ENCODE measurements around the gene PAF1. TPM values are rescaled to one million over a fixed set of nuclear protein-coding genes. Genes with fewer than 3 reads are reported as not detected.

Gene PAF1
- polyA plus RNA-seq, 1 donor (not counting 4 experiments of a cell fraction or from before 2014, with no cell fraction given) = 39.4 TPM

DNA sequence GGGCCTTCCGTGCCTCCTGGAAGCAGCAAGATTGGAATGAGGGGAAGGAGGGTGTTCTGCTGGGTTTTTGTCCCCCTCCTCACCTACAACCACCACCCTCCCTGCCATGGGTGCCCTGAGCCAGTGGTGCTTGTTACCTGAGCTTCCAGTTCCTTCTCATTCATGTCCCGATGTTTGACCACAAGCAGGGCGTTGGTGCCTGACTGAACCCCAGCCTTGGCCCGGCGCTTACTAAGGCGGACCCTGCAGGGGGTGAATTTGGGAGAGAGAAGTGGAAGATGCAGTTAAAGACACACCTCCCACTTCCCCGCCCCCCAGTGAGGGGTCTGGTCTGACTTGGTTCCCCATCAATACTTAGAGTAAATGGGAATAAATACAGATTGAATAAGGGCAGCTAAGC, 4.3 kb downstream of the PAF1 start:
- no peak for TF ChIP-seq EZH2 (IDR thresholded peaks at IDR 0.05; ENCODE audit: low read length)
- TF ChIP-seq, protein P1, sequence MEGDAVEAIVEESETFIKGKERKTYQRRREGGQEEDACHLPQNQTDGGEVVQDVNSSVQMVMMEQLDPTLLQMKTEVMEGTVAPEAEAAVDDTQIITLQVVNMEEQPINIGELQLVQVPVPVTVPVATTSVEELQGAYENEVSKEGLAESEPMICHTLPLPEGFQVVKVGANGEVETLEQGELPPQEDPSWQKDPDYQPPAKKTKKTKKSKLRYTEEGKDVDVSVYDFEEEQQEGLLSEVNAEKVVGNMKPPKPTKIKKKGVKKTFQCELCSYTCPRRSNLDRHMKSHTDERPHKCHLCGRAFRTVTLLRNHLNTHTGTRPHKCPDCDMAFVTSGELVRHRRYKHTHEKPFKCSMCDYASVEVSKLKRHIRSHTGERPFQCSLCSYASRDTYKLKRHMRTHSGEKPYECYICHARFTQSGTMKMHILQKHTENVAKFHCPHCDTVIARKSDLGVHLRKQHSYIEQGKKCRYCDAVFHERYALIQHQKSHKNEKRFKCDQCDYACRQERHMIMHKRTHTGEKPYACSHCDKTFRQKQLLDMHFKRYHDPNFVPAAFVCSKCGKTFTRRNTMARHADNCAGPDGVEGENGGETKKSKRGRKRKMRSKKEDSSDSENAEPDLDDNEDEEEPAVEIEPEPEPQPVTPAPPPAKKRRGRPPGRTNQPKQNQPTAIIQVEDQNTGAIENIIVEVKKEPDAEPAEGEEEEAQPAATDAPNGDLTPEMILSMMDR (optimal IDR thresholded peaks at IDR 0.05 in 1 of 3, IDR thresholded peaks at IDR 0.05 in 1 of 3, conservative IDR thresholded peaks at IDR 0.05 in 1 of 3; ENCODE audit: extremely low read depth in 1 of 3, insufficient read depth in 2 of 3, low read length in 3 of 3) = no peak
- peaks cover 11% of the 10 kb centered on the region for H3K79me2 ChIP-seq (ENCODE audit: control insufficient read depth, insufficient read depth, low read length)
- no peak overlapping the region for H3K27ac ChIP-seq (ENCODE audit: control insufficient read depth, insufficient read depth, low read length)
- no peak for FAIRE-seq
- no peak overlapping the region for H3K4me3 ChIP-seq (ENCODE audit: control insufficient read depth in 2 of 3, extremely low read depth in 1 of 3, insufficient read depth in 2 of 3, low read depth in 1 of 3, low read length in 3 of 3)
- H3K4me2 ChIP-seq (ENCODE audit: control insufficient read depth, extremely low read depth, insufficient read depth, low read depth, low read length) = no peak overlapping the region
- no peak for DNase-seq (ENCODE audit: low read depth, low spot score)
- no peaks in the 10 kb centered on the region for H3K27me3 ChIP-seq (ENCODE audit: control insufficient read depth, extremely low read depth, insufficient read depth, low read length)
- no peak overlapping the region for H2AFZ ChIP-seq (ENCODE audit: control insufficient read depth, low read length)
- no peak overlapping the region for H3K9ac ChIP-seq (ENCODE audit: control insufficient read depth, extremely low read depth, insufficient read depth, low read length)
- H3K9me3 ChIP-seq (ENCODE audit: control insufficient read depth, low read depth, low read length) = no peaks in the 10 kb centered on the region
- dilution Hi-C loops (cut with MboI; ENCODE audit: extremely low pct_ligation_motif_present, low sequenced_read_pairs) = no loop called here
- H3K36me3 ChIP-seq (ENCODE audit: control insufficient read depth in 2 of 2, extremely low read depth in 1 of 2, insufficient read depth in 2 of 2, low read length in 2 of 2) = peaks cover 49 to 58% of the 10 kb centered on the region in 2 experiments
- peaks cover 3% of the 10 kb centered on the region for H4K20me1 ChIP-seq (ENCODE audit: control insufficient read depth, extremely low read depth, insufficient read depth, low read length)
- H3K4me1 ChIP-seq (ENCODE audit: control insufficient read depth, extremely low read depth, insufficient read depth, low read length) = peaks cover 15% of the 10 kb centered on the region
- H3K9me1 ChIP-seq (ENCODE audit: control insufficient read depth, extremely low read depth, insufficient read depth, low read length) = peaks cover 3% of the 10 kb centered on the region

DNA sequence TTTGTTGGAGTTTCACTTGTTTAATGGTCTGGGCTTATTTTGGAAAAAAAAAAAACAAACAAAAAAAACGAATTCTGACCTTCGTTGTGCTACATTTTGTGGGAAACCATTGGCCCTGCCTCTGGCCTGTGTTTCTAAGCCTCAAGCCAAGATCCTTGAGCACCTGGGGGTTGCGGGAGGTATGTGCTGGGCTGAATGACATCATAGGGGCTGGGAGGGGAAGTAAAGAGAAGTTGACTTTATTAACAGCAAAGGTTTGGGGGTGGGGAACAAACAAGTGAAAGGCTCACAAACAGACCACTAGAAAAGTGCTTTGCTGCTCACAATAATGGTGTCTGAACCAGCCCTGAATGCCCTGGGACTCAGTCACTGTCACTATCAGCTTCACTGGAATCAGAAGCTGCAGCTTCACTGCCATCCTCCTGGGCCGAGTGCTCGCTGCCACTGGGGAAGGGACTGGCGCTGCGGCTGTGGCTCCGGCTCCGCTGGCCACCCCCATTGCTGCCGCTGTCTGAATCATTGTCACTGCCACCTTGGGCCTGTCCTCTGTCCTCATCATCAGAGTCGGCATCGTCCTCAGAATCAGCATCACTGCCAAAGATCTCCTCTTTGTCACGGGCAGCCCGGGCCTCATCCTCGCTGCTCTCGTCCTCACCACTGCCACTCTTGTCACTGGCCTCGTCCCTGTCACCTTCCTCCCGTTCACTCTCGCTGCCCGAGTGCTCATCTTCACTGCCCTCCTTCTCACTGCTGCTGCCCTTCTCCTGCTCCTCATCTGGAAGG, 5.1 kb downstream of the PAF1 start:
- H3K9me3 ChIP-seq (ENCODE audit: control insufficient read depth, low read depth, low read length) = no peaks in the 10 kb centered on the region
- H3K27ac ChIP-seq (ENCODE audit: control insufficient read depth, insufficient read depth, low read length) = no peak overlapping the region
- no peak overlapping the region for H3K4me2 ChIP-seq (ENCODE audit: control insufficient read depth, extremely low read depth, insufficient read depth, low read depth, low read length)
- no peaks in the 10 kb centered on the region for H3K27me3 ChIP-seq (ENCODE audit: control insufficient read depth, extremely low read depth, insufficient read depth, low read length)
- no peak overlapping the region for H2AFZ ChIP-seq (ENCODE audit: control insufficient read depth, low read length)
- H4K20me1 ChIP-seq (ENCODE audit: control insufficient read depth, extremely low read depth, insufficient read depth, low read length) = peaks cover 3% of the 10 kb centered on the region
- H3K4me3 ChIP-seq (ENCODE audit: control insufficient read depth in 2 of 3, extremely low read depth in 1 of 3, insufficient read depth in 2 of 3, low read depth in 1 of 3, low read length in 3 of 3) = no peak overlapping the region
- H3K9me1 ChIP-seq (ENCODE audit: control insufficient read depth, extremely low read depth, insufficient read depth, low read length) = peaks cover 3% of the 10 kb centered on the region
- H3K36me3 ChIP-seq (ENCODE audit: control insufficient read depth in 2 of 2, extremely low read depth in 1 of 2, insufficient read depth in 2 of 2, low read length in 2 of 2) = peaks cover 52 to 58% of the 10 kb centered on the region in 2 experiments
- dilution Hi-C loops (cut with MboI; ENCODE audit: extremely low pct_ligation_motif_present, low sequenced_read_pairs) = no loop called here
- peaks cover 9% of the 10 kb centered on the region for H3K79me2 ChIP-seq (ENCODE audit: control insufficient read depth, insufficient read depth, low read length)
- H3K4me1 ChIP-seq (ENCODE audit: control insufficient read depth, extremely low read depth, insufficient read depth, low read length) = peaks cover 15% of the 10 kb centered on the region
- no peak overlapping the region for H3K9ac ChIP-seq (ENCODE audit: control insufficient read depth, extremely low read depth, insufficient read depth, low read length)
- no peak for FAIRE-seq
- DNase-seq (ENCODE audit: low read depth, low spot score) = no peak
- TF ChIP-seq EZH2 (IDR thresholded peaks at IDR 0.05; ENCODE audit: low read length) = no peak
- TF ChIP-seq, protein P1 (optimal IDR thresholded peaks at IDR 0.05 in 1 of 3, IDR thresholded peaks at IDR 0.05 in 1 of 3, conservative IDR thresholded peaks at IDR 0.05 in 1 of 3; ENCODE audit: extremely low read depth in 1 of 3, insufficient read depth in 2 of 3, low read length in 3 of 3) = no peak

Measured in keratinocyte (primary cell).